Right ventricle myocardium superior (tissue), 1 donor: Measurements from ENCODE around the gene LRRC27. TPM values are rescaled to one million over a fixed set of nuclear protein-coding genes. Genes with fewer than 3 reads are reported as not detected.

Experiments used
- ATAC-seq: fragments of 200-7000 bp; cut with Tn5 transposase; one replicate; pipeline ENCODE4 v1.9.1; 2020; ENCODE audit warnings: mild to moderate bottlenecking; ENCODE audit not compliant: poor library complexity
- DNase-seq: peaks from one replicate; pipeline ENCODE4 v3.0.0-alpha.2; 2020
- intact Hi-C: fragments of 100-400 bp; cut with DNase I; formaldehyde crosslinking; loops from one replicate; pipeline ENCODE4 v1.11.2; 2022
- total RNA-seq: library from RNA; stranded (reverse); fragmentation: NEBNext Ultra II Directional; extraction: Animal tissue kit (Norgen Biotek cat#: 25700); gene quantifications from one replicate; pipeline ENCODE4 v1.2.1, GENCODE V29; 2021
- donor health status: DM: no; HTN: yes; CAD: no; lungs with severe emphysema.

LRRC27 gene
- total RNA-seq, 1 donor from 2014 or later, result 3.9 TPM

DNA sequence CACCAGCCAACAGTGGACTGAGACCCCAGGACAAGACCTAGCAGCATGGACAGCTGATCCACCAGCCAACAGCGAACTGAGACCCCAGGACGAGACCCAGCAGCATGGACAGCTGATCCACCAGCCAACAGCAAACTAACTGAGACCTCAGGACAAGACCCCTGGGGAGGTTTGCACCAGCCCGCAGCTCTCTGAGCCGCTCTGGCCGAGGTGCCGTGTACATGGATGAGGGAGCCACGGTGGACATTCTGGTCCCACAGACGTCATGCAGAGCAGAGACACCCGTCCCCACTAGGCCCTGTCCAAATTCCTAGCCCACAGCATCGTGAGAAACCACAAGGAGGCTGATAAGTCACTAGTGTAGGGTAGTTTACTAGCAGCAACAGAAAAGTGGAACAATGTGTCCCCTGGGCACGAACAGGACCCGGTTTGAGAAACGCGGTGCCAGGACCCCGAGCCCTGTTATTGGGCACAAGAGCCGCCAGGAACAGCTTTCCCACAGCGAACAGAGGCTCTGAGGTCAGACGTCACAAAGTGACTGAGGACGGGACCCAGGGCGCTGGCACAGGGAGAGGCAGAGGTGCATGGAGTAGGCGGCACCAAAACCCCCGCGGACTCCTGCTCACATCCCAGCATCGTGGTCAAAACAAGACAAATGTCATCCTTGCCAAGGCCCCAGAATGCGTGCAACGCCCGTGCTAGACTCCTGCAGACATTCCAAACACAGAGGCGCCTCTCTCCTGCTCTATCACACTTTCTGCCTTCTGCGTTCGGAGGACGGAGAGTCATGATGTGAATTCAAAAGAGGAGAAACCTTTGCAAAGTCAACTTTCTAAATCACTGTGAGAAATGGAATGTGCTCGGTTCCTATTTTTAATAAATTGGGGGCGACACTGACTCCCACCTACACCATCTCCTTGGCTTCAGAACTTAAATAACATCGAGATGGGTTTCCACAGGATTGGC lies 32.3 kb upstream of the LRRC27 start:
- intact Hi-C loops, result no loop called here
- DNase-seq (no peak), ATAC-seq (no peak)

DNA sequence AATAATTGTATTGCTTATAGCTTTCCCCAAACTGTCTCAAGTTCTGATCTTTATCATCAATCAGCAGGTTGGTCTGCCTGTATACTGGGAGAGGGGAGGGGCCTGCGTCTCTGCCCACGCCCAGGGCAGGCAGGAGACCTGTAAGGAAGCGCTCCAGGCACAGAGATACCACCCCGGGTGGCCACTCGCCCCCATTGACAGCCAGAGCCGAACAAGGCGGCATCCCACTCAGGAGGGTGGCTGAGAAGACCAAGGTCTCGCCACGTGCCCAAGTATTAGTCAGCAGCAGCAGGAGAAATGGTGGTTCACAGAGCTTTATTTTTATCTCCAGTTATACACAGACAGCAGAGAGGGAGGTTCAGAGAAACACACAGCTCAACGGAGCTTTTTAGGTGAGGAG lies 31.4 kb upstream of the LRRC27 start:
- intact Hi-C loops, result no loop called here

DNA sequence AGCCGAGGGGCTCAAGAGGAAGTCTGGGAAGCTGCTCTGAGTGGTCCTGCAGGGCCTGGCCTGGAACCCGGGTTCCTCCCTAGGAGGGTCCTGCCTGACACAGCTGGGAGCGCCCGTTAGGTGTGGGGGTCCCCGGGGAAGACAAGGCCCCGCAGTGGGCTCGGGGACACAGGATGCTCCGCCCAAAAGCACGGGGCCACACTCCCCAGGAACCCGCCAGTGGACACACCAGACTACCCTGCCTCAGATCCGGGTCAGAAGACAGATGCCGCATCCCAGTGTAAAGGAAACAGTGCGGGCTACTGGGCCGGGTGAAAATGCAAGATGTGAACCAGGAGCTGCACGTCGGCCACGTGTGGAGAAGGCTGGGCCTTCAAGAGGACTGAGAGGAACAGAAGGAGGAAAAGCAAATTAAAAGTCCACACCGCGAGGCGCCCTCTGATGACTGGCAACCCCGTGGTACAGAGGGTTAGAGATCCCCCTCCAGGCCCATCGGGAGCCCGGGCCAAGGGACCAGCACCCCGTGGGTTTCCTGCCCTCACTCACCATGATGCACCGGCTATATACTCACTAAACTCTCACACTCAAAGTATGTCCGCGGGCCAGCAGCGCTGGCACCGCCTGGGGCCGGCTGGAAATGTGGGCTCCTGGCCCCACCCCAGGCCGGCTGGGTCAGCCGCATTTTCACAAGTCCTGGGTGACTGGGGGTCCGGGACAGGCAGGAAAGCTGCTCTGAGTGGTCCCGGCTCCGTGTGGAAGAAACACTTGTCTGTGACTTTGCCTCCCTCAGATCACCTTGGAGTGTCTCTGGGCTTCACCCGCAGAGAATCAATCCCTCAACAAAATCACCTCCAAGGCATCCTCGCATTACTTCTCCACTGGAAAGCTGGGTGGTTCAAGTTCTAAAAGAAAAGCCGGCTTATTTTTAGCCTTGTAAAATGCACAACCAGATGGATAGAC lies 30.3 kb upstream of the LRRC27 start:
- ATAC-seq, result no peak
- intact Hi-C loops, result no loop called here
- no peak for DNase-seq

More for the DNA sequence above, 31.4 kb upstream of the LRRC27 start:
- DNase-seq (no peak), ATAC-seq (no peak)

DNA sequence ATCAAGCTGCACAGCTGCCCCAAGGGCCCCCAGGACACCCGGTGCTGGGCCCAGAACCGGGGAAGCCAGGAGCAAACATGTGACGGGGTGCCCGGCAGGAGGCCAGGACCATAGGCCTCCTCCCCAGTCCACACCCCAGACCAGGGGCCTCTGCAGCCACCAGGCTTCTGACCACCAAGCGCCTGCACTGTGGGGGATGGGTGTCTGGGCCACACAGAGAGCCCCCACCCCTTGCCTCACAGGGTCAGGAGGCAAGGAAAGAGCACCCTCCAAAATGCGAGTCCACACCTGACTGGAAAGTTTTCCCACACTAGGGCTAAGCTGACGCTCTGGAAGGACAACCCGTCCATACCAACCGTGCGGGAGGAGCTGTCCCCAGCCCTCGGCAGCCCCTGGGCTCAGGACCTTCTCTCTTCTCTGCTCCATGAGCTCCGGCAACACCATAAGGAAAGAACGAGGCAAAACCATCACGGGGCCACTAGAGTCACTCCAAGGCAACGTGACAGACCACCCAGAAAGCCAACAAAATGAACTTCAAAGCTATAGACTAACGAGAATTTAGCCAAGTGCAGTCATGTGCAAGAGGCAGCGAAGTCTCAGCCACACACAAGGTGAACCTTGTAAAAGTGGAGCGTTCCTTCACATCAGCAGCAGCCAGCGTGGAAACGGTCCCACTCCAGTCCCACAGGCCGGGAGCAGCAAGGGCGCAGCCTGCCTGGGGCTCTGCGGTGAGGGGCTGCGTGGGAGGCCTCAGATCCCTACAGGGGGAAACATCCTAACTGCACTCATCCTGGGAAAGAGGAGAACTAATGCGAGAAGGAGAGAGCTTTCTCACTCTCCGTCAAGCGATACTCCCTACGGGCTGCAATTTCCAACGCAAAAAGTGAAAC lies 29.3 kb upstream of the LRRC27 start:
- ATAC-seq (no peak), DNase-seq (no peak)
- intact Hi-C loops, result no loop called here

DNA sequence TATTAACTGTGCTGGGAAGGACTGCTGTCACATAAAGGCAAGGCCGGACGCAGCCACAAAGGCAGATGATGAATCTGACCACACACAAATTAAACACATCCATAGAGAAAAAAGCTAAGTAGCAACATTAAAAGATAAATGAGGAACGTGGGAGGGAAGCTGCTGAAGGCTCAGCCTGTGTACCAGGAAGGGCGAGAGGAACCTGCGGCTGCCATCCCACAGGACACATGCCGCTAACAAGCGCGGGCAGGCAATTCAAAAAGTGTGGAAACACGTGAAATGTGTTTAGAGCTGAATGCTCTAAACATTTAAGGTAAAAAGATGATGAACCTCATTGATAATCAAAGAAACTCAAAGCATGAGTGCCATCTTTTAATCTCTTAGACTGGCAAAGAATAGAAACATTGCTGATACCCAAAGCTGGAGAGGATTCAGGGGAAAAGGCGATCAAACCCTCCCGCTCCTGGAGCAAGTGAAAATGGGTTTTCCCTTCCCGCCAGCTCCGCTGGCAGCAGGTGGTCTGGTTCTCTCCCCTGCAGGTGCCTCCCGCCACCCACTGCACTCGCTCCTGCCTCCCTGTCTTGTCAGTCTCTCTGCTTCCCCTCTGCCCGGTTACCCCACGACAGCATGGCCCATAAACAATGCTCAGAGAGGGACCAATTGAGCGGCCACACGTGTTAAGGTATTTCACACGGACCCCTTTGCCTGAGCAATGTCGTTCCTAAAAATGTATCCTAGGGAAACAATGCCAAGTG lies 28.5 kb upstream of the LRRC27 start:
- ATAC-seq (no peak), DNase-seq (no peak)
- intact Hi-C loops, result no loop called here

DNA sequence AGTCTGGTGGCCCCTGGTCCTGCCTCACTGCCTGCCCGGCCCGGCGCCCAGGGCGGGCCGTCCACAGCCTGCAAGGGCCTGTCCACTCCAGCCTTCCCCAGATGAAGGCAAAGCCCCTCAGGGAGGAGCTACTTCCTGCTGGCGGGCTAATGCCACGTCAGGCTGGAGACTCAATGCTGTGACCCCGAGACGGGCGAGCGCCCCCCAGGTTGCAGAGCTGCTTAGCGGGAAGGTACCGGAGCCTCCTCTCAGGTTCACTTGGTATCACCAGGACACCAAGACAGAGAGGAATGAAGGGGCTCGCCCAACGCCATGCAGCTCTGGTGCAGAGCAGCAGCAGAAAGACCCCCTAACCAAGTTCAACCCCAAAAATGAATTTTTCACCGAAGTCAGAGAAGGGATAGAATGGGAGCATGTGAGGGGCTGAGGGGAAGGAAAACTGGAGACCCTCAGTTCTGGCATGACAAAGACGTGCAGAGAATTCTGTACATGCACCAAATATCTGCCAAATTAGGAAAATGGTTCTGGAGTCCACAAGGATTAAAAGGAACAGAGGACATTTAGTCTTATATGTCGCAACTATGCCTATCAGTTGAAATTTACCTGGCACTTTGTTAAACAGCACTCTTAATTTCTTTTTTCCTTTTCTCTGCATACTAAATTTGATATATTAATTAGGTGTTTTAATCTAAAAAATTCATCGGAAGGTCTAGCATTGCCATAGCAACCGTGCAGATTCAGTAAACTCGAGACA lies 27.1 kb upstream of the LRRC27 start:
- ATAC-seq, result no peak
- intact Hi-C loops, result no loop called here
- no peak for DNase-seq

DNA sequence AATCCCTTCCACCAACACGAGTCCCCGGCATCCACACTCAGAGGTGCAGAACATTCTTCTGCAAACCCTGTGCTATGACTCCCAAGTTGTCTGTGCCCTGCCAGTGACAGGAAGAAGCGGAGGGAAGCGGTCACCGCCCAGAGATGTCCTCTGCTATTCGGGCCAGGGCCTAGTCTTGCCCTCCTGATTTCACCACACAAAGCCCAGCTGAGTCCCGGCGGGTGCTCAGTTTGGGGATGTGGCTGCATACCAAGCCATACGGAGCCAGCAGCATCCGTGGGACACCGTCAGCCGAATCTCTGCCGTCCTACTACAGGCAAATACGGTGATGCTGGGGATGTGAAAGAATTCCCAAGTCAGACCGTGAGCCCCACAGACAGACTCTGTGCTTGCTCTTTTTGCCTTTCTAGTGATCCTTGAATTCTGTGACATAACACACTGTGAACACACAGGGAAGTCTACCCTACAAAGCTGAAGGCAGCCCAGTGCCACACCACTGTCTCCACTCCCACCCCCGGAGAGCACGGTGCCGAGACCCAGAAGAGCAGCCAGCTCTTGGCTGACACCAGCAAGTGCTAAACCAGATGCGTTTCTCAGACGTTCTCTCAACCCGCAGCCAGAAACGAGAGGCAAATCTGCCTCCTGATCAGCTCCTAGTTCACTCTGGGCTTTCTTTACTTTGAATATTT lies 26.2 kb upstream of the LRRC27 start:
- intact Hi-C loops, result no loop called here

DNA sequence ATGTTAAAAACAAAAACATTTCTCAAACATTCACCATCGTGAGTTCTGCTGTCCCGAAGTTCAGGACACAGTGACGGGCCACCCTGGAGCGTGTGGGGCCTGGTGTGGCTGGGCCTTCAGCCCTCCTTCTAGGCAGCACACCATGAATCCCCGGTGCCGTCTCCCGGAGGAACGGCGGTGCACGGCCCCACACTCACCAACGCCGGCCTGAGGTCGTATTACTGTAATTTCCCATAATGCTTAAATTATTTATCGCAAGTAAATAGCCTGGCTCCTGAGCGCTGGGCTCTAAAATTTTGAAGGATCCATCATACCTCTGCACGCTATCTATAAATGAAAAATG lies 25.7 kb upstream of the LRRC27 start:
- intact Hi-C loops, result no loop called here
- ATAC-seq (no peak), DNase-seq (no peak)

More for the DNA sequence above, 26.2 kb upstream of the LRRC27 start:
- DNase-seq (no peak), ATAC-seq (no peak)

DNA sequence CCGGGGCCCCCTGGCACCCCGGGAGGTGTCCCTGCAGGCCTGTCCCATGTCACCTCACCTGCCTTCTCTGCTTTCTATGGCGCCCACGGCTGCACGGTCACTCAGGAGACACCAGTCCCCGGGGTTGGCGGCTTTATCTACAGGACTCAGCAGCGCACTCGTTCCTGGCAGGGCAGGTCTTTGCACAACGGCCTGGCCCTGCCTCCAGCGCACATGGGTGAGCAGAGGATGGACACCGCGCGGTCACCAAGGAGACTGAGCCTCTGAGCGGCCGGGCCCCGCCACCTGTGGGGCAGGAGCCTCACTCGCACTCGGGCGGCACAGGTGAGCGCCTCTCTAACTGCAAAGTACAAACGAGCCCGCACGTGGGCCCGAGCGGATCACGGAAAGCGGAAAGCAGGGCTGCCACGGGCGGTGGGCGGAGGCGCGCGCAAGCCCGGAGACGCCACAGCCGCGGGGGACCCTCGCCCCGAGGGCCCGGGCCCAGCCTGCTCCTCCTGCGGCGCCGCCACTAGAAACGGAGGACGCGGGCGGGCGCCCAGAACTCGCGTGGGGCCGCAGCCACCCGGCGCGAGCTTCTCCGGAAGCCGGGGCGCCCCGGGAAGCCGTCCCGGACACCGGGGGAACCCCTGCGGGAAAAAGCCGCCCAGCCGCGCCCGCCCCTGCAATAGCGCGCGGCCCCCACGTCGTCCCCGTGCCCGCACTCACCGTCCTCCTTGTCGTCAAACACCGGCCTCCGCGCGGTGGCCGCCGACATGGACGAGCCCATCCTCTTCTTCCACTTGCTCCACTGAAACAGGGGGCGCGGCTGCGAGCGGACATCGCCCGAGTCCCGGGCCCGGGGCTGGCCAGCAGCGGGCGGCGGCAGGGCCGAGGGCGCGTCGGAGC lies 24.9 kb upstream of the LRRC27 start:
- intact Hi-C loops, result no loop called here
- DNase-seq (peak; percentile 62), ATAC-seq (no peak)

DNA sequence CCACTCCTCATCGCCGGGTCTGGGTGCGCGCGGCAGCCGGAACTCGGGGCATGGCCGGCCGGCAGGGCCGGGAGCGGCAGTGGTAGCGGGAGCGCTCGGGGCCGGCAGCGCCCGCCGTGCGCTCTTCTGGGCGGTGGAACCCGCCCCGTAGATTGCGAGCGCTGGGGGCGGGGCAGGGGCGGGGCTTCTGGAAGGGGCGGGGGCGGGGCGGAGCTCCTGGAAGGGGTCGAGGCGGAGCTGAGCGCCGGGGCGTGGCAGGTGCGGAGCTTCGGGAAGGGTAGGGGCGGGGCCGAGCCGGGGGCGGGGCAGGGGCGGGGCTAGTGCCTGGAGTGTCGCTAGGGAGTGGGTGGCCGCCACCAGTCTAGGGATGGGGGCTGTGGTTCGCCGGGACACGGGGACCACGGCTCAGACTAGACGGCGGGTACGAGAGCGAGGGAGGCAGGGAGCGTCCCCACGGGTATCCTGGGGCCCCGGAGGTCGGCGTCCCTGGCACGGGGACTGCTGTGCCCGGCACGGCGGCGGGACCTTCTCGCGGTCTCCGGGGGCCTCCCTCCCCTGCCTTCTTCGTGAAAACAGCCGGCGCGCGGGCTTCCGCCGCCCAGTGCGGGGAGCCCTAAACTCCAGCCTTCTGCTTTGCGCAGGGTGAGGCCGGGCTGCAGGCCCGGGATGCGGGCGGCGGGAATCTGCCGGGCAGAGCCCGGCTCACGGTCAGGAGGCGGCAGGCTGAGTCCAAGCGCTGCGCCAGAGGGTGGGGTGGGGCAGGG lies 24.0 kb upstream of the LRRC27 start, which contains the start of gene STK32C:
Gene STK32C, minus strand, starts transcription at position 128 of the 764 bp plus-strand sequence. Its CDS starts 117 bp downstream, at position 11.
- ATAC-seq, result peak; percentile 98

DNA sequence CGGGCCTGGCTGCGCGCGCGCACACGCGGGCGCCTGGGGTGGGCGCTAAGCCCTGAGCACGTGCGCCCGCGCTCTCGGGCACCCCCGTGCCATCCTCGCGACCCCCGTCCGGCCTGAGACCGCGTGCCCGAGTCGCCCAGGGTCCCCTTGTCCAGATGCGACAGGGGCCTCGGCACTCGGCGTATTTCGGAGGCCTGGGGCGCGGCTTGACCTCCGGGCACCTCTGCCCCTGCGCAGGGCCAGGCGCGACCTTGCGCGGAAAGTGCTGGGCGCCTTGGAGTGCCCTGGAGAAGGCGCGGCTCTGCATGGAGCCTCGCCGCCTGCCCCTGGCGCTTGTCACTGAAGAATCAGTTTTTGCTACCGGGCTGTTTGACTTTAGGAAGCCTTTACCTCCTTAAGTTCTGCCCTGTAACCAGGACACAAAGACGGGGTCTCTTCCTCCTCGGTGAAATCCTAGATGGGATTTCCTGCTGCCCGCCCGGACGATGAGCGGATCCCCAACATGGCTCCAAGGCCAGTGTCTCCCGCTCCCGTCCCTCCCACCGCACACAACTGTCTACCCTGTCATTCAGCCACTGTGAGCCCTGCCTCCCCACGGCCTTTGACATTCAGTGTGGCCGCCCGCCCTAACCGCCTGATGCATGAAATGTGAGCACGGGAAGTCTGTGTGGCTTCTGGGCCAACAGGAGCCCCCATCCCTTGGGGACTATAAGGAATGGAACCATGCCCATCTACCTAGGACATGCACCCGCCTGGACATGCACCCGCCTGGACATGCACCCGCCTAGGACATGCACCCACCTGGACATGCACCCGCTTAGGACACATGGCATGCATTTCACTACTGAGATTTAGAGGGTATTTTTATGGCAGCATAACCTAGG lies 23.2 kb upstream of the LRRC27 start:
- DNase-seq (peak; percentile 60), ATAC-seq (peak; percentile 12)
- intact Hi-C loops, result no loop called here

More for the DNA sequence above, 24.0 kb upstream of the LRRC27 start, which contains the start of gene STK32C:
- intact Hi-C loops, result no loop called here
- DNase-seq, result peak; percentile 96

DNA sequence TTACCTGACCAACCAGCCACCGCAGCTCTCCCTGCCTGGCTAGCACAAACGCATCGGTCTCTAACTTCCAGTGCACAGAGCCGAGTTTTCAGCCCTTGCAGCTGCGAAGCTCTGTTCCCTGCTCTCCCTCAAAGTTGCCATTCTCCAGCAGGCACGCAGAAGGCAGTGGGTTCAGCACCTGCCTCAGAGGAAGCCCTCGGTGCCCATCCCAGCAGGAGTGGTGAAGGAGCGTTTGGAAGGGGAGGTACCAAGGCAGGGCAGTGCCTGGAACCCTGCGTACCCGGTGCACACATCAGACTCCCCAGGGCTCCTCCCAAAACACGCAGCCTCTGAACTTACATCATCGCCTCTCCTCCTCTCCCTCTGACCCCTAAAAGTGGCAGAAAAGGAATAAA lies 22.5 kb upstream of the LRRC27 start:
- DNase-seq, result no peak
- no peak for ATAC-seq
- intact Hi-C loops, result no loop called here

DNA sequence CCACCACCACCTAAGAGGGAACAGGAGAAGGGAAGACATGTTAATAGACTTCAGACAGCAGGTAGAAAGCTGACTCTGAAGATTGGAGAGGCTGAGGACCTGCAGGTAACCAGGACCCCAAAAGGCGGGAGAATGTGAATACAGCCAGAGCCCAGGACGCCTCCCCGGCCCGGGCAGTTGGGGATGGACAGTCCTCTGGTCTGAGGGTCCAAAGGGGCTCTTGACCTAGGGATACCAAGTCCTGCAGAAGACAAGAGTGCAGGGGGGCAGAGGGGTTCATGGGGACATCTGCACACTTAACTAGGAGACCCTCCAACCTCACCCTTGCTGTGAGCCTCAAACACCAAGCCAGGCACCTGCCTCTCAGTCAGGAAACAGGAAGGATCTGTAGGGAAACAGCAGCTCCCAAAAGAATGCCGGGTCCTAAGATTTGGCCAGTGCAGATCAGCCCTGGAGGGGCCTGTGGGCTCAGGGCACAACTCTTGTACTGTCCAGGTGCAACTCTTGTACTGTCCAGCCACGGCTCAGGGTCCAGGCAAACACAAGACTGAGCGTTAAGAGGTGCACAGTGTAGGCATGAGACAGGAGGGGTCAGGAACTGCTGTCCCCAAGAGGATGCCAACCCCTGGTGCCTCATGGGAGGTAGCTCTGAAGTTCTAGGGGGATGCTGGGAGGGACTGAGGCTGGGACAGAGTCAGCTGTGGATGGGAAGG lies 22.0 kb upstream of the LRRC27 start:
- DNase-seq, result no peak
- intact Hi-C loops, result no loop called here
- no peak for ATAC-seq
